SU-DHL-6 (cell line): ENCODE data around the gene EDA.

ENCODE experiments used
- H2AFZ ChIP-seq: fragments of 200-600 bp; sonication (generic); 2 replicates; pipeline ENCODE4 v1.6.1; 2014; ENCODE audit warnings: low read depth, mild to moderate bottlenecking, moderate library complexity, mixed read lengths, antibody characterized with exemption, low read length; ENCODE audit not compliant: severe bottlenecking
- H3F3A ChIP-seq: fragments of 200-600 bp; shearing (Covaris generic); 2 replicates; pipeline ENCODE4 v1.6.0; 2016; ENCODE audit warnings: antibody characterized with exemption, mild to moderate bottlenecking; ENCODE audit not compliant: insufficient read depth
- H3K27ac ChIP-seq: fragments of 200-600 bp; sonication (generic); 2 replicates; pipeline ENCODE4 v1.5.1; 2016; ENCODE audit warnings: low read depth, mild to moderate bottlenecking, low read length, moderate library complexity, mixed read lengths
- H3K27me3 ChIP-seq: fragments of 200-600 bp; sonication (generic), shearing (Covaris generic); 2 replicates; pipeline ENCODE4 v1.6.0; 2014; ENCODE audit warnings: mild to moderate bottlenecking, low read length
- H3K36me3 ChIP-seq: fragments of 200-600 bp; sonication (generic); 2 replicates; pipeline ENCODE4 v1.6.1; 2014; ENCODE audit warnings: mild to moderate bottlenecking, low read length, mixed read lengths
- H3K4me2 ChIP-seq: fragments of 300-600, 200-600 bp; shearing (Covaris generic), sonication (generic); 2 replicates; pipeline ENCODE4 v1.6.0; 2014; ENCODE audit warnings: low read length, low read depth, mild to moderate bottlenecking; ENCODE audit not compliant: poor library complexity, severe bottlenecking
- H3K4me3 ChIP-seq: fragments of 200-600 bp; sonication (generic); 2 replicates; pipeline ENCODE4 v1.5.1; 2014; ENCODE audit warnings: antibody characterized with exemption, low read length, mild to moderate bottlenecking, mixed read lengths; ENCODE audit not compliant: insufficient read depth, poor library complexity, severe bottlenecking
- H3K79me2 ChIP-seq: fragments of 200-600 bp; sonication (generic); 2 replicates; pipeline ENCODE4 v1.6.1; 2014; ENCODE audit warnings: mild to moderate bottlenecking, low read length, moderate library complexity; ENCODE audit not compliant: insufficient read depth
- H3K9ac ChIP-seq: fragments of 200-600 bp; sonication (generic); 2 replicates; pipeline ENCODE4 v1.7.0; 2014; ENCODE audit warnings: mild to moderate bottlenecking, low read length
- H3K9me2 ChIP-seq: fragments of 200-600 bp; sonication (generic); replicated peaks from 2 replicates; pipeline ENCODE4 v1.6.1; 2014; ENCODE audit warnings: low read length; ENCODE audit not compliant: insufficient read depth
- H3K9me3 ChIP-seq: fragments of 200-600 bp; sonication (generic); 2 replicates; pipeline ENCODE4 v1.6.1; 2014; ENCODE audit warnings: low read length, mixed read lengths; ENCODE audit not compliant: insufficient read depth
- H4K20me1 ChIP-seq: fragments of 200-600 bp; sonication (generic); 2 replicates; pipeline ENCODE4 v1.6.1; 2014; ENCODE audit warnings: low read depth, mild to moderate bottlenecking, antibody characterized with exemption, low read length, moderate library complexity, mixed read lengths
- CTCF ChIP-seq: fragments of 200-600 bp; sonication (generic); IDR thresholded peaks from one replicate; pipeline ENCODE4 v1.5.1; 2017; ENCODE audit warnings: antibody characterized with exemption, mild to moderate bottlenecking, low read length, moderate library complexity; ENCODE audit not compliant: insufficient read depth, poor library complexity, severe bottlenecking
- EZH2phosphoT487 ChIP-seq: fragments of 200-600 bp; sonication (generic), shearing (Covaris generic); conservative IDR thresholded peaks from 2 replicates; pipeline ENCODE4 v1.6.1; 2018; ENCODE audit warnings: mild to moderate bottlenecking, antibody characterized with exemption, low read length, moderate library complexity, mixed read lengths

The EDA gene

GRCh38 chrX:69961365-69962072 lies 345.6 kb downstream of the EDA start:
- H3K9me3 ChIP-seq, result no peaks in the 10 kb centered on the region
- H2AFZ ChIP-seq, result no peak overlapping the region
- no peak overlapping the region for H3K4me3 ChIP-seq
- H3K27me3 ChIP-seq, result no peaks in the 10 kb centered on the region
- no peaks in the 10 kb centered on the region for H3K9me2 ChIP-seq
- no peak overlapping the region for H3K4me2 ChIP-seq
- H3K27ac ChIP-seq, result no peak overlapping the region
- no peaks in the 10 kb centered on the region for H4K20me1 ChIP-seq
- H3F3A ChIP-seq, result no peaks in the 10 kb centered on the region
- no peaks in the 10 kb centered on the region for H3K36me3 ChIP-seq
- no peaks in the 10 kb centered on the region for H3K79me2 ChIP-seq
- no peak for TF ChIP-seq CTCF
- TF ChIP-seq EZH2phosphoT487, result no peak
- H3K9ac ChIP-seq, result no peak overlapping the region

GRCh38 chrX:69968950-69969349 lies 353.0 kb downstream of the EDA start:
- TF ChIP-seq EZH2phosphoT487 (no peak), CTCF (no peak)
- Histone ChIP-seq H3K4me2 (no peak overlapping the region), H3K9me3 (no peaks in the 10 kb centered on the region), H3K9me2 (no peaks in the 10 kb centered on the region), H3K36me3 (no peaks in the 10 kb centered on the region), H3K79me2 (no peaks in the 10 kb centered on the region), H3K27me3 (no peaks in the 10 kb centered on the region), H3F3A (no peaks in the 10 kb centered on the region), H2AFZ (no peak overlapping the region), H3K4me3 (no peak overlapping the region), H3K9ac (no peak overlapping the region), H4K20me1 (no peaks in the 10 kb centered on the region), H3K27ac (no peak overlapping the region)

GRCh38 chrX:69969460-69969859 lies 353.5 kb downstream of the EDA start:
- Histone ChIP-seq H3K4me2 (no peak overlapping the region), H2AFZ (no peak overlapping the region), H3K9me3 (no peaks in the 10 kb centered on the region), H3K9ac (no peak overlapping the region), H3K9me2 (no peaks in the 10 kb centered on the region), H3K79me2 (no peaks in the 10 kb centered on the region), H3K4me3 (no peak overlapping the region), H3K36me3 (no peaks in the 10 kb centered on the region), H3K27me3 (no peaks in the 10 kb centered on the region), H3F3A (no peaks in the 10 kb centered on the region), H3K27ac (no peak overlapping the region), H4K20me1 (no peaks in the 10 kb centered on the region)
- TF ChIP-seq CTCF (no peak), EZH2phosphoT487 (no peak)
